GM19395 (cell line): ENCODE measurements around the gene ARHGEF19.

Experiments used
- ATAC-seq: cut with Tn5 transposase; IDR thresholded peaks from one replicate; pipeline ENCODE4 v1.9.1; 2021; ENCODE audit warnings: mild to moderate bottlenecking, moderate library complexity; ENCODE audit not compliant: unreplicated experiment

The ARHGEF19 gene

GRCh38 chr1:16151196-16151994, 61.1 kb downstream of the ARHGEF19 start:
- ATAC-seq: no peak

- no peak for ATAC-seq
These were observed 61.9 kb downstream of the ARHGEF19 start for GRCh38 chr1:16150508-16150907.

DNA sequence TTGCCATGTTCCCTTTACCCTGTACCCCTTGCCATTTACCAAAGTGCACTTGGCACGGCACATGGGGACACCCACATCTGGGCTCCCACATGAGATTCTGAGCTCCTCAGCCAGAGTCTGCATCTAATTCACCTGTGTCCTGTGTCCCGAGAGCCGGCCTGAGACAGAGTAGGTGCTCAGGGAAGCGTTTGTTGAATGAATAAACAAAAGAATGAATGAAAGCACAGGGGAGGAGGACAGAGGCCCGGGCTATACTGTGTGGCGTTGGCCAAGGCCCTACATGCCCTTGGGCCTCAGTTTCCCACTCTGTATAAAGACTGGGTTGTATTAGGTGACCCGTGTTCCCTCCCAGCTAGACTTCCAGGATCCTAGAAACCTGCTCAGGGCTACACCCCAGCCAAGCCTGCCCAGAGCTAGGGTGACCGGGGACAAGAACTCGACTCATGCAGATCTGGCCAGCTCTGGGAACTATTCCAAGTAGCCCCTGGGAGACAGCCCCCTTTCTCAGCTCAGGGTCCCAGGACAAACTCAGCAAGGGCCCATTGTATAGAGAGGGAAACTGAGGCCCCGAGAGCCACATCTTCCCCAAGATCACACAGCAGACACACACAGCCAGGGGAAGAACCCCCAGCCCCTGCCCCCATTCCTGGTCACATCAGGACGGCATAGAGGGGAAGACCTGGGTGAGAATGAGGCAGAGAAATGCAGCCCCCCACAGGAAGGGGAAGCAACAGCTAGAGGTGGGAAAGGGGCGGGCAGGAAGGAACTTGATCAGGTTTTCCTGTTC, 62.6 kb downstream of the ARHGEF19 start:
- no peak for ATAC-seq

DNA sequence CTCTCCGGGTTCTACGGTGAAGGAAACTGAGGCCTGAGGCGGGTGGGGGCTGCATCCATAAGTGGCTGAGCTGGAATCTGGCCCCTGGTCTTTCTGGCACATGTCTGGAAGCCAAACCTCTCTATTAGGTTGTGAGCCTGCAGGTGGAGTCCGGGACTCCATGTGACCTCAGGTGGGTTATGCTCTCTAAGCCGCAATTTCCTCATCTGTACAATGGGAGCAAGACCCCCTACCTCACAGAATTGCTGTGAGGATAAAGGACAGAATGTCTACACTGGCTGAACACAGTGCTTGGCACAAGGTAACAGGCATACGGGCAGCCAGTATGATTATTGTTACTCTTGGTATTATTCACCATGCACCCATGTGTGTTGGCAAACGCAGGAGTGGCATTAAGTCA, 63.3 kb downstream of the ARHGEF19 start:
- ATAC-seq: no peak

- ATAC-seq: no peak
These were observed 63.9 kb downstream of the ARHGEF19 start for GRCh38 chr1:16148329-16149092.
